HS-5 (cell line): ENCODE measurements around the gene CNTNAP2.
"Not testable (repeated sequence)": the region's sequence is repeated elsewhere in the genome, so short reads cannot be mapped to it uniquely, and the experiment has no call there.

ENCODE experiments used
- DNase-seq: peaks from one replicate; pipeline ENCODE4 v3.0.0-alpha.2; 2012; ENCODE audit warnings: low read depth

The CNTNAP2 gene

DNA sequence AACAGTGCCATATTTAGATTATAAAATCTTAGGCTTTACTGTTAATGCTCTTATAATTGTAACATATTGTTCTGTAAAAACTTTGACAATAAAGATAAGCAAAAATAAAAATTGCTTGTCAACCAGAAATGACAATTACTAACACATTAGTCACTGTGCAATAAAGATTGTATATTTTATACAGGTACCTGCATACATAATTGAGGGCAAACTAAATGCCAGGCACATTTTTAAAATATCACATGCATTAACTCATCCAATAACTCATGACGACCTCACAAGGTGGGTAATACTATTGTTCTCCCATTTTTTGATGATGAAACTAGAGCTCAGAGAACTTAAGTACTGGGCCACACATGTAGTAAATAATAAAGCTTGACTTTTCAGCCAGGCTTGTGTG lies 1453.8 kb downstream of the CNTNAP2 start:
- no peak for DNase-seq

- no peak for DNase-seq
Measured at GRCh38 chr7:147571436-147572185, 1455.0 kb downstream of the CNTNAP2 start.

DNA sequence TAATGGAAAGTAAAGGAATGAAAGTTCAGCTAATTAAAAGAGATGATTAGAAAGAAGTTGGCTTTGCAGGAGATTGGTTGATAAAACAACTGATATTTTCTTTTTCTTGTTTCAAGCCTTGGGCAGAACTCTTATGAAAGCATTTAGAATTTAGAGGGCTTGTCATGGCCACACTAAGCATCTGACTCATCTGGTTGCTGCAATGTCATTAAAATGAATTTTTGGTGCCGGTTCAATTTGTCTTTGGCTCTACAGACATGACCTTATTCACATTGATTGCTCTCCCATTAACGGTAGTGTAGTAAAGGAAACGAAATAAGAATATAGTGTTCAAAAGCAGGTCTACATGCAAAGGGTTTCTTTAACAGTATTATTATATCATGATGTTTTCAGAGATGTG lies 1461.6 kb downstream of the CNTNAP2 start:
- no peak for DNase-seq

DNA sequence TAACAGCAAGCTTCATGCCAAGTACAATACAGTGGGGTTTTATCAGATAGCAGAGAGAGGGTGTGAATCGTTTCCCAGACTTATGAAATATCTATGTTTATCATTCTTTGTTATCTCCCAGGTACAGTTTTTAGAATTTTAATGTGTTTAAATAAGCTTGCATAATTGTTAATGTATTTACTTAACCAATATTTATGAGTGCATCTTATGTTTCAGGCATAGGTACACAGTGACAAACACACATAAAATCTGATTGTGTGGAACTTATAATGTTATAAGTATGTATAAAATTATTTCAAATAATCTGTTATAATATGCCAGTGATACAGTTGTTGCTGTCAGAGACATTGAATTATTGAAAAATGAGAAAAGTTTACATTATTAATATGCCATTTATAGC lies 1462.5 kb downstream of the CNTNAP2 start:
- DNase-seq: no peak

GRCh38 chr7:147584771-147585193 lies 1468.2 kb downstream of the CNTNAP2 start:
- DNase-seq: no peak

DNA sequence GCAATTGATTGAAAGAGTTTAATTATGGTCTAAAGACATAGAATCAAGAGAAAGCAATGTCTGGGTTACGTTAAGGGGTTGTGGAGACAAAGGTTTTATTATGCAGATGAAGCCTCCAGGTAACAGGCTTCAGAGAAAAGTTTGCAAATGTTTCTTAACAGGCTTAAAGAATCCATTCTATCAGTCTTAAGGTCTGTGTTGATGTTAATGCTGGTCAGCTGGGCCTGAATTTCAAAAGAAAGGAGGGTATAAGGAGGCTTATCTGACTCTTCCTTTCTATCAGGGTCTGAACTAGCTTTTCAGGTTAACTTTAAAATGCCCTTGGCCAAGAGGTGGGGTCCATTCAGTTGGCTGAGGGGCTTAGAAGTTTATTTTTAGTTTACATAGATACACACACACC lies 1469.5 kb downstream of the CNTNAP2 start:
- DNase-seq: no peak

- DNase-seq: no peak
Measured at GRCh38 chr7:147586526-147586925, 1469.9 kb downstream of the CNTNAP2 start.

DNA sequence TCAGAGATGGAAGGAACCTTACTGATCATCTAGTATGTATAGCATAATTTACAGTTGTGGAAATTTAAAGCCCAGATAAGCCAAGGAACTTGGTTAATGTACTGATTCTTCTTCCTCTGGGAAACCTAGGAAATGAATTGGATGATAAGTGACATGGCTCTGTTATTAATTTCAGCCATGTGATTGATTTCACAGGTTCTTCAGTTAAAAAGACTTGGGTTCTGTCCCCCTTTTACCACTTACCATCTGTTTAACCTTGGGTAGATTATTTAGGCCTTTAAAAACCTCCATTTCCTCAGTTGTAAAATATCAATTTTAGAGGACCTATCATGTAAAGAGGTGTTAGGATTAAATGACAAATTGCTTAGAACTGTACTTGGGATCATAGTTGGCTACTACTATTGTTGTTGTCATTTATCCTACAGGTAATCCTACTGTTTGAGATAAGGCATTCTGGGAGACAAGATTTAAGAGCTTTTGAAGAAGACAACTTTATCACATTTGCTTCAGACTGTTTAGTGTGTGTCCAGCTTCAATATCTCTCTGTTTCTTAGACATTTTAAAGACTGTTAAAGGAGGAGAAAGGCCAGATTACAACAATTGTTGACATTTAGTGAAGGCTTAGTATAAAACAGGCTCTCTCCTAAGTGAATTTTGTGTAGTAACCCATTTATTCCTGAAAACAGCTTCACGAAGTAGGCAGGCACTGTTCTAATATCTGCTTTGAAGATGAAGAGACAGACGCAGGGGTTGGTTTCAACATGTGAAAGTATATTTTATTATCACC lies 1476.9 kb downstream of the CNTNAP2 start:
- DNase-seq: no peak

GRCh38 chr7:147595042-147595441 lies 1478.4 kb downstream of the CNTNAP2 start:
- no peak for DNase-seq

DNA sequence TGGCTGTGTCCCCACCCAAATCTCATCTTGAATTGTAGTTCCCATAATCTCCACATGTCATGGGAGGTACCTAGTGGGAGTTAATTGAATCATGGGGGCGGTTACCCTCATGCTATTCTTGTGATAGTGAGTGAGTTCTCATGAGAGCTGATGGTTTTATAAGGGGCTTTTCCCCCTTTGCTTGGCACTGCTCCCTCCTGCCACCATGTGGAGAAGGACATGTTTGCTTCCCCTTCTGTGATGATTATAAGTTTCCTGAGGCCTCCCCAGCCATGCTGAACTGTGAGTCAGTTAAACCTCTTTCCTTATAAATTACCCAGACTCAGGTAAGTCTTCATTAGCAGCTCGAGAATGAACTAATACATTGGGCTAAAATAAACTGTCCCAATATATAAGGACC lies 1482.1 kb downstream of the CNTNAP2 start:
- DNase-seq: not testable (repeated sequence)

- no peak for DNase-seq
Measured at GRCh38 chr7:147605323-147605722, 1488.7 kb downstream of the CNTNAP2 start.

DNA sequence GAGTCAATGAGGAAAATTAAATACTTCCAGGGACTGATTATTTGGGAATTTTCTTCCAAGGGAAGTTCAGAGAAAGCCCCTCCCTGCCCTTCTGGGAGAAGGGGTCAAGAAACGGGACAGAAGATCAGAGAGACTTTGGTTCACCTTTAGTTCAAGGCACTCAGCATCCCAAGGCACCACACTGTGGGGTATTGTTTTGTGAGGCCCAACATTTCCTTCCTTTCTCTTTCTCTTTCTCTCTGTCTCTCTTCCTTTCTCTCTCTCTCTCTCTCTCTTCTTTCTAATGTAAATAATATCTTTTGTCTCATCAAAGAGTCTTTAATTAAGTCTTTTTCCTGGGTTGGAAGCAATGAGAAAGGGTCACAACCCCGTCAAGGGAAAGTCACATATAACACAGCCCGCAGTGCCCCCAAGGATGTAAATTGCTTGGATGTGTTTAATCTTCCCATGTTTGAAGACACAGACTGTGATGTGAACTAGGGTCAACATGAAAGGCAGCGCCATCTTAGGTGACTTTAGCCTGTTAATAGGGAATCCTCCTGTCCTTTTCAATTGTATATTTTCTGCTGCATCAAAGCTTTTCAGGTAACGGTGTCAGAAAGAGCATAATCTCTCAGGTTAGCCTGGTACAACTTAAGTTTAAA lies 1490.7 kb downstream of the CNTNAP2 start:
- DNase-seq: no peak

GRCh38 chr7:147611431-147611830 lies 1494.8 kb downstream of the CNTNAP2 start:
- no peak for DNase-seq

DNA sequence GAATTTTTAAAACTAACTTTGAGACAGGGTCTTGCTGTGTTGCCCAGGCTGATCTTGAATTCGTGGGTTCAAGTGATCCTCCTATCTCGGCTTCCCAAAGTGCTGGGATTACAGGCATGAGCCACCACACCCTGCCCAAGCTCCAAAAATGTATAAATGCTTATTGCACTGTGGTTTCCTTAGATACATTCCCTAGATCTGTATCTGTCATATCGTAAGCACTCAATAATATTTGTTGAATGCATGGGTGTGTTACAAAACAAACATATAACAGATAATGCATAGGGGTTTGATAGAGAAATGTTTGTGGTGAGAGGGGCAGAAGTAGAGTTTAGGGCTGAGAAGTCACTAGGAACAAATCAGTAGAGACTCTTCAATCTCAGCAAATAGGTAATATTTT lies 1518.7 kb downstream of the CNTNAP2 start:
- DNase-seq: no peak

- no peak for DNase-seq
Measured at GRCh38 chr7:147636553-147636952, 1520.0 kb downstream of the CNTNAP2 start.

DNA sequence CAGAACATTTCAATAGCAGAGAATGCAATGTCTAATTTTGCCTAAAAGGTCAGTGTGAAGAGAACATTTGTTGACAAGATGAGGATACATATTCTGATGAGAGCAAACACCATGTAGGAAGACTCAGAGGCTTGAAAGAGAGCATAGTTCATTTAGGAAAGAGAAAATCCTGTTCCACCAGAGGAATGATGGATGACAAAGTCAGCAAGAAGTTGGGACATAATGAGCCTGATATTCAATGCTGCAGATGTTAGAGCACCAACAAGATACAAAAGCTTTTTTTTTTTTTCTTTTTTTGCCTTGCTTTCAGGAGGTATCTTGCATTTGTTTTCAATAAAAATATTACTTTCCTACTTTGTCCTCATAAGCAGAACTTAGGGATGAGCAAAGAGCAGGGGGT lies 1522.0 kb downstream of the CNTNAP2 start:
- DNase-seq: no peak

DNA sequence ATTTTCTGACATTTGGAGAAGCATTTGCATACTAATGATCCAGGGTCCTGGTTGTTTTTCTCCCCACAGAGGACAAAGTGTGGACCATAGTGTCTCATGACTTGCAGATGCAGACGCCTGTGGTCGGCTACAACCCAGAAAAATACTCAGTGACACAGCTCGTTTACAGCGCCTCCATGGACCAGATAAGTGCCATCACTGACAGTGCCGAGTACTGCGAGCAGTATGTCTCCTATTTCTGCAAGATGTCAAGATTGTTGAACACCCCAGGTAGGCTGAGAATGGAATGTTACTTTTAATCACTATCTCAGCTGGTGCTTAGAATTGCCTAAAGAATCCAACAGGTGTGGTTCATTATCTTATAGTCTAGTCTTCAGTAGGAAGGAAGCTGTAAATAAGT lies 1522.4 kb downstream of the CNTNAP2 start:
- no peak for DNase-seq

DNA sequence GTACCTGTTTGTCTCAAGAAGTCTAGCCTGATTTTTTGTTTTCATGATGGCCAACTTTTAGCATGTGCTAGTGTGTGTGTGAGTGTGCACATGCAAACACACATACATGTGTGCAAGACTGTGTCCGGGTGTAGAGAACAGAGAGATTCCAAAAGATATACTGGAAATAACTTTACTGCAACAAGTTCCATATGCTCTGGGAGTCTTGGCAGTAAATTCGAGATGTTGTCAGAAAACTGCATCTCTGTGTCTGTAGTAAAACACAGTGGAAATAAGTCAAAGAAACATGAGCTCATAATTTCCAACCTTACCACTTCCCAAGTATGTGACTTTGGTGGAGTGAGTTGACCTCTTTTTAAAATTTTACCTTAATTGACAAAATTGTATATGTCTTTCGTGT lies 1523.2 kb downstream of the CNTNAP2 start:
- no peak for DNase-seq

DNA sequence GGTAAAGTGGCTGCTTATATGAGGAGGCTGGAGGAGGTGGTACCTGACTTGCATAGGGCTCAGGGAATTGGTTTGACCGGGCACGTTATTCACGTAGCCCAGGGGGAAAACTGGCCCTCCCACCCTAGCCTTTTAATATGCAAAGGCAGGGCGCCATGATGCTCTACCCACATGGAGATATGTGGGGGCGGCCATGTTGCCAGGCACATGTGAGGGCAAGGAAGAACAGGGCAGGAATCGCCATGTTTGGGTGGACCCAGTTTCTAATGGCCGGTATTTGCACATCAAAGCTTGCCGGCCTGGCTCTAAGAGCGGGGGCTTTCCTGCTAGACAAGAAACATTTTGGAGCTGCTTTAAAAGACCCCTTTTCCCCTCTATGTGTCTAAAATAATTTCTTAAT lies 1524.2 kb downstream of the CNTNAP2 start:
- DNase-seq: no peak

GRCh38 chr7:147646568-147646967 lies 1530.0 kb downstream of the CNTNAP2 start:
- DNase-seq: no peak

DNA sequence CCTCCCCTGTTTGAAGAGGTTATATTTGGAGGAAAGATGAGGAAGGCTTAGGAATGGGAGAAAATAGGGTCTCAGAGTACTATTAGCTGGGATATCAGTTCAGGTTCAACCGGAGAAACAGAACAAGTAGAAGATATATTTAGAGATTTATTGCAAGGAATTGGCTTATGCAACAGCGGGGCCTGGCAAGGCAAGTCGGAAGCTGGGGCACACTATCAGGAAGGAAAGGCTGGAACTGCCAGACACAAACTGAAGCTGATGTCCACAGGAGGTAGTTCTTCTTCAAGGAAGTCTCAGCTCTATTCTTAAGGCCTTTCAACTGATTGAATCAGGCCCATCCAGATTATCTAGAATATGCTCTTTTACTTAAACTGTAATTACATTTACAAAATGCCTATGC lies 1534.4 kb downstream of the CNTNAP2 start:
- DNase-seq: no peak

GRCh38 chr7:147651601-147652000 lies 1535.0 kb downstream of the CNTNAP2 start:
- DNase-seq: no peak

- DNase-seq: no peak
Measured at GRCh38 chr7:147653456-147653855, 1536.9 kb downstream of the CNTNAP2 start.
